C4-2B (cell line): ENCODE measurements around the gene PIMREG.

Experiments used
- H3K27ac ChIP-seq: fragments of 450-650 bp; 2 replicates; pipeline ENCODE4 v1.5.1; 2017
- CTCF ChIP-seq: fragments of 450-650 bp; conservative IDR thresholded peaks from 2 replicates; pipeline ENCODE4 v1.5.1; 2017; ENCODE audit warnings: mild to moderate bottlenecking
- ZFX ChIP-seq: fragments of 450-650 bp; IDR thresholded peaks from 2 replicates; pipeline ENCODE4 v1.6.1; 2017

The PIMREG gene

GRCh38 chr17:6443692-6444570 lies at the start of gene PIMREG:
Gene PIMREG, plus strand, starts transcription at chr17:6444455. Its CDS starts 656 bp downstream, at chr17:6445111.
- TF ChIP-seq ZFX (no peak), CTCF (no peak)
- H3K27ac ChIP-seq = peak within 1 kb of the TSS; percentile 86

DNA sequence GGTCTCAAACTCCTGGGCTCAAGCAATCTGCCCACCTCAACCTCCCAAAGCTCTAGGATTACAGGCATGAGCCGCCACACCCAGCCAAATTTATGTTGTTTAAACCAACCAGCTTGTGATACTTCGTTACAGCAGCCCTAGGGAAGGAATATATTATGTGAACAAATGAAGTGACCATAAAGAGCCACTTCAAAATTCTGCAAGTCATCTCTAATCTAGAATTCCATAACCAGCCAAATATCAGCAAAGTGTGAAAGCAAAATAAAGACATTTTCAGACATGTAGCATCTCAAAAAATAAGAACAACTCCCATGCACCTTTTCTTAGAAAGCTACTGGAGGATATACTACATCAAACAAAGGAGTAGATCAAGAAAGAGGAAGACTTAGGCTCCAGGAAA lies 45.3 kb upstream of the PIMREG start:
- TF ChIP-seq CTCF = no peak
- TF ChIP-seq ZFX = no peak
- no peak overlapping the region for H3K27ac ChIP-seq

- no peak overlapping the region for H3K27ac ChIP-seq
- TF ChIP-seq ZFX = no peak
- TF ChIP-seq CTCF = no peak
Observed at GRCh38 chr17:6402258-6402657, 42.0 kb upstream of the PIMREG start.

- no peak overlapping the region for H3K27ac ChIP-seq
- TF ChIP-seq ZFX = no peak
- TF ChIP-seq CTCF = no peak
Observed at GRCh38 chr17:6408276-6408675, 36.0 kb upstream of the PIMREG start.

DNA sequence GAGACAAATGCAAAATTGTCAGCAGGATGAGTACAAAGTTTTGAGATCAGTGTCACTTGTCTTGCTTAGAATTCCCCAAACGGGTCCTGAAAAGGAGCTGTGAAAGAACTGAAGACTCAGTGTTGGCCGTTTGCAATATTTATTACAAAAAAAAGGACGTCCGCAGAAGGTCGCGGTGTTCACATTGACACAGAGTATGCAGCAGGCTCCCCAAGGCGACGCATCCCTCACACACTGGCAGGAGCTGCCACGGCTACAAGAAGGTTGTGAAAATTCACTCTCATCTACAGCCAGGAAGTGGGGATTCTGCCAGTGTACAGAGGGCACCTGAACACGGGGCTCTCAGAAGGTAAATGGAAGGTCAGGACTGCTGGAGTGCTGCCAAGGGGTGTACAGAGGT lies 35.5 kb upstream of the PIMREG start:
- no peak overlapping the region for H3K27ac ChIP-seq
- TF ChIP-seq ZFX (no peak), CTCF (no peak)

- no peak overlapping the region for H3K27ac ChIP-seq
- TF ChIP-seq ZFX = no peak
- TF ChIP-seq CTCF = peak; percentile 71
Observed at GRCh38 chr17:6413065-6413464, 31.2 kb upstream of the PIMREG start.

DNA sequence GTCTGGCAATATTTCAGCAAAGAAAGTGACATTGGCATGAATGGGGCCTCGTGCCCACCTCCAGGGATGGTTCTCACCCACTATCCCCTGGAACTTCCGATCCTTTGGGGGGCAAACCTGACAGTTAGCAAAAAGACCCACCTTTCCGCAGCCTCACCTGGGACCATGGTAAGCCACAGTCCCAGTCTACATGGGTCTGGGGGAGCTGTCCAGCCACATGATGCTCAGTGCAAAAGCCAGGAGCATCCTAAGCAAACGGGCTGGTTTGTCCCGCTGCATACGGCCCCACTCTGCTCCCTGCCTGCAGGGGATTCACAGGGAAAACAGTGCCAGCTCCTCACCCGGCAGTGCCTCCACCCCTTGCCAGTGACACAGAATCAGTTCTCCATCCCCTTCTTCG lies 28.6 kb upstream of the PIMREG start:
- no peak overlapping the region for H3K27ac ChIP-seq
- TF ChIP-seq ZFX = no peak
- TF ChIP-seq CTCF = no peak
